Lung (tissue), 12 donors: ENCODE results near the gene IL1RAP. TPM values are rescaled to one million over a fixed set of nuclear protein-coding genes. Genes with fewer than 3 reads are reported as not detected.

Experiments
- ATAC-seq: fragments of 200-7000 bp; cut with Tn5 transposase; one replicate; pipeline ENCODE4 v1.9.1; 2020; ENCODE audit warnings: moderate number of reproducible peaks; ENCODE audit not compliant: insufficient read depth, low FRiP score
- DNase-seq, 3 donors: peaks; one replicate each; pipeline ENCODE4 v3.0.0-alpha.2; 2013 to 2017
- H3K27ac ChIP-seq, 2 donors: one replicate each; pipeline ENCODE4 v1.5.1; 2013; ENCODE audit warnings: mild to moderate bottlenecking in 2 of 2, moderate library complexity in 2 of 2, control low read depth in 1 of 2, inconsistent platforms in 1 of 2, low read depth in 1 of 2, low read length in 1 of 2
- H3K27me3 ChIP-seq, 3 donors: one replicate each; pipeline ENCODE4 v1.5.1; 2013; ENCODE audit warnings: low read length in 2 of 3; ENCODE audit not compliant: control insufficient read depth in 3 of 3, insufficient read depth in 3 of 3
- H3K36me3 ChIP-seq, 4 donors: one replicate each; pipeline ENCODE4 v1.5.1; 2013; ENCODE audit warnings: low read length in 4 of 4, mild to moderate bottlenecking in 1 of 4, moderate library complexity in 1 of 4; ENCODE audit not compliant: control insufficient read depth in 4 of 4, insufficient read depth in 4 of 4
- H3K4me1 ChIP-seq, 5 donors: one replicate each; pipeline ENCODE4 v1.5.1; 2013; ENCODE audit warnings: low read length in 5 of 5, mild to moderate bottlenecking in 2 of 5, moderate library complexity in 1 of 5; ENCODE audit not compliant: control insufficient read depth in 5 of 5, insufficient read depth in 5 of 5
- H3K4me3 ChIP-seq: one replicate; pipeline ENCODE4 v1.5.1; 2013; ENCODE audit warnings: mild to moderate bottlenecking, control low read depth, moderate library complexity
- H3K9ac ChIP-seq, 2 donors: one replicate each; pipeline ENCODE4 v1.5.1; 2013; ENCODE audit warnings: low read length in 2 of 2, control low read depth in 1 of 2; ENCODE audit not compliant: insufficient read depth in 1 of 2
- H3K9me3 ChIP-seq, 4 donors: one replicate each; pipeline ENCODE4 v1.5.1; 2013; ENCODE audit warnings: low read length in 3 of 4, mild to moderate bottlenecking in 1 of 4, moderate library complexity in 1 of 4; ENCODE audit not compliant: control insufficient read depth in 4 of 4, insufficient read depth in 3 of 4
- WGBS, 2 donors: extraction: QIAGEN DNeasy Blood & Tissue Kit; methylation state at CpG; one replicate each; pipeline ENCODE4 v1.1.7; 2013; 5-methylcytosine and 5-hydroxymethylcytosine counted together
- polyA plus RNA-seq, 2 donors: library from polyadenylated mRNA; stranded (reverse); fragments of 200-250 nt; gene quantifications; one replicate each; pipeline ENCODE4 v1.2.1, GENCODE V29; 2013
- total RNA-seq, 2 donors: library from RNA; depleted of rRNA in 1 of 2; stranded (reverse); fragments of >200 nt in 1 of 2; gene quantifications; one replicate each; pipeline ENCODE4 v1.2.1, GENCODE V29; 2014 to 2021
- TF ChIP-seq, protein P1 (sequence below): IDR thresholded peaks from 2 replicates; pipeline ENCODE4 v1.5.1; 2012; ENCODE audit warnings: mild to moderate bottlenecking; ENCODE audit errors: control extremely low read depth, extremely low read depth
- donor health status: control.
- donor health status: control.
- donor health status: Bipolar disorder and iron deficiency.
- donor health status: healthy.
- donor health status: DM: yes; HTN: yes; CAD: no.

Gene IL1RAP
- total and polyA plus RNA-seq, 4 donors: 3.2 to 34.2 (median 26.8) TPM

DNA sequence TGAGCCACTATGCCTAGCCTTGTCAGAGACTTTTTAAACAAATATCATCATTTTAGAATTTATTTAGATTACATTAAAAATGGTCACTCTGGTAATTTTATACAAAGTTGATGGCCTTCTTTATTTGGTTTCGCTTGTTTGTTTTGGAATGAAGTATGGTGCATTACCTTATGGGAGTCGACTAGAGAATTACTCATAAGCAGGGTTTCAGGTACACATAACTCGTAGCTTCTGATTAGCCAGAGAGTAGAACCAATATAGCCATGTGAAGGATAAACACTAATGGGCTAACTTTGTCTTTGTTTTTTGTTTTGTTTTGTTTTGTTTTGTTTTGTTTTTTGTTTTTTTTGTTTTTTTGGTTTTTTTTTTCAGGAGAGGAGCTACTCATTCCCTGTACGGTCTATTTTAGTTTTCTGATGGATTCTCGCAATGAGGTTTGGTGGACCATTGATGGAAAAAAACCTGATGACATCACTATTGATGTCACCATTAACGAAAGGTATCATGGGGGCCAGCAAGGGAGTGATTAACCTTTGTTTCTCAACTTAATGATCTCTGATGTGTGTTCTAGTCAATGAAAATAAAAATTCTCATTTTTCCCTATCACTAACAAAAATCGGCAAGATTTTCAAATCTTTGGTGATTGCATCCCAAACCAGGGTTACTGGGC is 113.2 kb downstream of the IL1RAP start:
- H3K4me1 ChIP-seq: peaks cover 0 to 2% (median 0%) of the 10 kb centered on the region in 5 donors
- 81% methylated on average over 7 of the region's 7 CpGs for WGBS, 2 donors
- H3K9ac ChIP-seq: no peak overlapping the region
- H3K4me3 ChIP-seq: no peak overlapping the region
- DNase-seq: no peak
- H3K27ac ChIP-seq: no peak overlapping the region
- no peaks in the 10 kb centered on the region for H3K27me3 ChIP-seq
- peaks cover 0 to 29% (median 4%) of the 10 kb centered on the region in 4 donors for H3K36me3 ChIP-seq
- no peak for ATAC-seq
- TF ChIP-seq, protein P1, sequence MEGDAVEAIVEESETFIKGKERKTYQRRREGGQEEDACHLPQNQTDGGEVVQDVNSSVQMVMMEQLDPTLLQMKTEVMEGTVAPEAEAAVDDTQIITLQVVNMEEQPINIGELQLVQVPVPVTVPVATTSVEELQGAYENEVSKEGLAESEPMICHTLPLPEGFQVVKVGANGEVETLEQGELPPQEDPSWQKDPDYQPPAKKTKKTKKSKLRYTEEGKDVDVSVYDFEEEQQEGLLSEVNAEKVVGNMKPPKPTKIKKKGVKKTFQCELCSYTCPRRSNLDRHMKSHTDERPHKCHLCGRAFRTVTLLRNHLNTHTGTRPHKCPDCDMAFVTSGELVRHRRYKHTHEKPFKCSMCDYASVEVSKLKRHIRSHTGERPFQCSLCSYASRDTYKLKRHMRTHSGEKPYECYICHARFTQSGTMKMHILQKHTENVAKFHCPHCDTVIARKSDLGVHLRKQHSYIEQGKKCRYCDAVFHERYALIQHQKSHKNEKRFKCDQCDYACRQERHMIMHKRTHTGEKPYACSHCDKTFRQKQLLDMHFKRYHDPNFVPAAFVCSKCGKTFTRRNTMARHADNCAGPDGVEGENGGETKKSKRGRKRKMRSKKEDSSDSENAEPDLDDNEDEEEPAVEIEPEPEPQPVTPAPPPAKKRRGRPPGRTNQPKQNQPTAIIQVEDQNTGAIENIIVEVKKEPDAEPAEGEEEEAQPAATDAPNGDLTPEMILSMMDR: no peak
- no peaks in the 10 kb centered on the region for H3K9me3 ChIP-seq

DNA sequence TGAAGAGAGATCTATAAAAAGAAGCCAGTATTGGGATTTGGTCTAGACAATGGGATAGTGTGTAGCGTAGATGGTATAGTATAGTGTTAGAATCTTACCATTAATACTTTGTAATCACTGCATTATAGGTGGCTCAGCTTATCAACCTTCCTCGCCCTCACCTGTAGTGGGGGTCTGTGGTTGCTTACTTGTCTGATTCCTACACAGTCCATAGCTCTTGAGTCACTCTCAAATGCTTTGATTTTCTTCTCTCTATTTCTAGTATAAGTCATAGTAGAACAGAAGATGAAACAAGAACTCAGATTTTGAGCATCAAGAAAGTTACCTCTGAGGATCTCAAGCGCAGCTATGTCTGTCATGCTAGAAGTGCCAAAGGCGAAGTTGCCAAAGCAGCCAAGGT is 115.2 kb downstream of the IL1RAP start:
- WGBS, 2 donors: 97 to 99% methylated on average over 4 of the region's 4 CpGs
- Histone ChIP-seq H3K27me3 (no peaks in the 10 kb centered on the region), H3K4me1 (no peaks in the 10 kb centered on the region), H3K4me3 (no peak overlapping the region), H3K9me3 (no peaks in the 10 kb centered on the region), H3K36me3 (peaks cover 0 to 25% (median 3%) of the 10 kb centered on the region in 4 donors), H3K27ac (no peak overlapping the region), H3K9ac (no peak overlapping the region)
- TF ChIP-seq, protein P1: no peak
- no peak for ATAC-seq
- no peak for DNase-seq

DNA sequence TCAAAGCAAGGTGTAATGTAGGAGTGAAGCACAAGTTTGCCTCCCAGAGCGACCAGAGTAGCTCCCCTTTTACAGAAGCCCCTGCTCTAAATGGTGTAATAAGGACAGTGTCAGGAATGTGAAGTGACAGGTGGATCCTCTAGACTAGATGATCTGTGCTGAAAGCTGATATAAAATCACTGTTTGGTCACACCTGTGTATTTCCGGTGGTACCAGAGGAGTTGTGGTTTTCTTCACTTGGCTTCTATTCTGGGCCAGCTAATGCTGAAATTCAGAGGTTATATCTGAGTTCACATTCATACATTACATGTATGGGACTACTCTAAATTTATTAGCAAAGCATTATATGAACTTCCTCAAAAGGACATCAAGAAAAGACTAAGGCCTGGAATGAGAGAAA is 117.4 kb downstream of the IL1RAP start:
- DNase-seq (no peak), ATAC-seq (no peak)
- no peak overlapping the region for H3K9ac ChIP-seq
- no peak overlapping the region for H3K4me3 ChIP-seq
- H3K4me1 ChIP-seq: no peaks in the 10 kb centered on the region
- no peaks in the 10 kb centered on the region for H3K9me3 ChIP-seq
- H3K27ac ChIP-seq: no peak overlapping the region
- H3K36me3 ChIP-seq: peaks cover 0 to 17% (median 3%) of the 10 kb centered on the region in 4 donors
- H3K27me3 ChIP-seq: no peaks in the 10 kb centered on the region
- TF ChIP-seq, protein P1: no peak
- WGBS, 2 donors: 74 to 89% methylated on average over 2 of the region's 2 CpGs

DNA sequence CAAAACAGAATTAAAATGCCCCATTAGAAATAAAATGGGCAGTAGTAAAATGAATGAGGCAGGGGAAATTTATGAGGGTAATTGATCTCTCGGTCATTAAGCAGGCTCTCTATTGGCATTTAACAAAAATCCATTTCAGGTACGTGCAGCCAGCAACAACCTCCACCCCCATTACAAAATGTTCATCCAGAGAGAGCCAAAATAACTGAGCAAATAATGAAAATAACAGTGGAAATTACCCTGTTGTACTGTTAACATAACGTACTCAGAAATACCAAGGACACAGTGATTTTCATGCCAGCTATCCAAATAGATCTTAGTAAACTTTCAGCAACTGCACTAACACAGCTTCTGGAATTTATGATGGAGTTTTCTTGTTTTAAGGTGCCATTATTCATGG is 127.7 kb downstream of the IL1RAP start:
- no peaks in the 10 kb centered on the region for H3K27me3 ChIP-seq
- ATAC-seq (no peak), DNase-seq (no peak)
- 83 to 89% methylated on average over 3 of the region's 3 CpGs for WGBS, 2 donors
- TF ChIP-seq, protein P1: no peak
- H3K9me3 ChIP-seq: no peaks in the 10 kb centered on the region
- H3K4me1 ChIP-seq: no peaks in the 10 kb centered on the region
- no peak overlapping the region for H3K9ac ChIP-seq
- peaks cover 0 to 11% (median 6%) of the 10 kb centered on the region in 4 donors for H3K36me3 ChIP-seq
- no peak overlapping the region for H3K4me3 ChIP-seq
- H3K27ac ChIP-seq: no peak overlapping the region
